Activated effector memory CD4-positive, alpha-beta T cell treated with anti-CD3 and anti-CD28 coated beads, Interleukin-2, amount 50 U/mL, for 16 hours (primary cell): ENCODE measurements around the gene MAB21L3.

Source experiments
- DNase-seq: peaks from one replicate; pipeline ENCODE4 v3.0.0-alpha.2; 2020

MAB21L3 gene

DNA sequence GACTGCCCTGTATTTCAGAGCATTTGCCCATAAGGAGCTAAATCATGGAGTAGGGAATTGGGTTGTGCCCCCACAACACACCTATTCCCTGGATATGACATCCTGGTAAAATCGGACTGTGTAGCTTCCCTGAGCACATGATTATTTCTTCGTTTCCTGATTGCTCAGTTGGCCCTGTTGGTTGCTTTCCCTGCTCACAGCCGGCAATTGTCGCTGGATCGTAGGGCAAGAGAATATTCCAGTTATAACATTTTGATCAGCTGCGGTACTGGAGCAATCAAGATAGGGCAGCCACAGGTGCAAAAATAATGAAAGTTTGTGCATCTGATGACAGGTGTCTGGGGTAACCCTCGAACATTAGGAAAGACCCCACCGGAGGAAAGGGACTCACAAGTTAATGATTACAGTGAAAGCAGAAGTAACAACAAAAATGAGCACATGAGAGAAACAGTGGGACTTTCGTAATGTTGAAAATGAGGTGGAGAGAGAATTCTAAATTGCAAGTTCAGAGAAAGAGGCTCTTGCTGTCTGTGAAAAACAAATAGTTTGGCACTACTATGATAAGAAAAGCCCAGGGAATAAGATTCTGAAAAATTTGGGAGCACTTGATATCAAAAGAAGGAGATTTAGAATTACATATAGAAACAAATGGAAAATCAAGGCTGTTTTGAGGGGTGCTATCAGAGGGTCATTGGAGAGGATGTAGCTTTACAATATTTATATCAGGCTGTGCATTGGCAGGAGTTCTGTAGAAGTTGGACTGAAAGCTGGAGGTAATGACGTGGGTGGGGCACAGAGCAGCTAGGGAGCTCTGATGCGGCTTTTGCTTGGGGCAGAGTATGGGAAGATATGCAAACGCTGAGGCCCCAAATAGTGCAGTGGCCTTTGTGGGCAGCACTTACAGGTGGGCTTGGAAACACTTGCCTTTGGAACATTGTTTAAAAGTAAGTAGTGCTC is at the start of gene MAB21L3:
Gene MAB21L3 (plus strand): TSS at position 833 of the 957 bp plus-strand sequence. CDS start 1,217 bp downstream, outside the sequence.
- no peak for DNase-seq

DNA sequence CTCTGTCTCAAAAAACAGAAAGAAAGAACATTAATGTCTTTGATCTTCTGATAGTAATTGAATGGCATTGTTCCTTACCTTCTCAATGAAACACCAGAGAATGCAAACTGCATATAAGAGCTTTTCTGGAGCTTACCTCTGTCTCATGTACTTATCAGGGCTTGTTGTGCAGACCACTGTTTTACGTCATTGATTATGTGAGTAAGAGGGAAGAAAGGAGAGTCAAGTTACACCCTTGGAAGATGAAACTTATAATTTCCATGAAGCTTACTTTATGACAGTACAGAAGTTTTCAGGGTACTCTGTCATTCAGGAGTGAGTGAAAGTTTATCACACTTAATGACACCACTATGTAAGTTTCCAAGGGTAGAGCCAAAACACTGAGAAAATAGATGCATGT is 49.0 kb upstream of the MAB21L3 start:
- no peak for DNase-seq

GRCh38 chr1:116064616-116065015 is 46.6 kb upstream of the MAB21L3 start:
- DNase-seq: no peak

- DNase-seq: no peak
These were observed 44.2 kb upstream of the MAB21L3 start for GRCh38 chr1:116066868-116067565.

GRCh38 chr1:116067566-116067890 is 43.7 kb upstream of the MAB21L3 start:
- DNase-seq: no peak

GRCh38 chr1:116075575-116075974 is 35.6 kb upstream of the MAB21L3 start:
- DNase-seq: no peak

DNA sequence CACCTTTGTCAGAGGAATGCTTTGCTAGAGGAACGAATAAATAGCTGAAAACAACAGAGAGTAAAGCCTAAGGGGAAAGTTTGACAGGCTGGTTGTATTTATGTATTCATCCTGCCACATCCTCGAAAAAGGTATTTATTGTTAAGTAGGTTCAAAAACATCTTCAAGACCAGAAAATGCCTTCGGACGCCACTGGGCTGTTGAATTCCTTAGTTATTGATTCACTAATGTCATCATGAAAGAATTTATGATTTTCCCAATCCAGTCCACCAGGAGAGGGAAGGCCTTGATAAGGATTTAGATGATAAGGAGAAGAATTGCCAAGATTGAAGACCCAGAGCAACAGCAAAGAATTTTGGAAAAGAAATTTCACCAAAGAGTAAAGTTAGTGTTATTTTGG is 35.2 kb upstream of the MAB21L3 start:
- no peak for DNase-seq

DNA sequence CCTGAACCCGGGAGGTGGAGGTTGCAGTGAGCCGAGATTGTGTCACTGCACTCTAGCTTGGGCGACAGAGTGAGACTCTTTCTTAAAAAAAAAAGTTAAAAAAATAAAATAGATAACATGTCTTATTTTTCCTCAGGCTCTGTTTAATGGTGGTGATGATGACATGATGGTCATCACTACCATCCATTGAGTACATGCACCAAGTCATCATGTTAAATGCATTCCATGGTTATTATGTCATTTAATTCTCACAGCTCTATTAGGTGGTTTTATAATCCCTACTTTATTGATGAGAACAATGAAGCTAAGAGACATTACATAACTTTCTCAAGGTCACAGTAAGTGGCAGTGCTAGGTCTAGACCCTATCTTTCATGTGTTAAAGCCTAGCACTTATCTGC is 34.4 kb upstream of the MAB21L3 start:
- DNase-seq: no peak

DNA sequence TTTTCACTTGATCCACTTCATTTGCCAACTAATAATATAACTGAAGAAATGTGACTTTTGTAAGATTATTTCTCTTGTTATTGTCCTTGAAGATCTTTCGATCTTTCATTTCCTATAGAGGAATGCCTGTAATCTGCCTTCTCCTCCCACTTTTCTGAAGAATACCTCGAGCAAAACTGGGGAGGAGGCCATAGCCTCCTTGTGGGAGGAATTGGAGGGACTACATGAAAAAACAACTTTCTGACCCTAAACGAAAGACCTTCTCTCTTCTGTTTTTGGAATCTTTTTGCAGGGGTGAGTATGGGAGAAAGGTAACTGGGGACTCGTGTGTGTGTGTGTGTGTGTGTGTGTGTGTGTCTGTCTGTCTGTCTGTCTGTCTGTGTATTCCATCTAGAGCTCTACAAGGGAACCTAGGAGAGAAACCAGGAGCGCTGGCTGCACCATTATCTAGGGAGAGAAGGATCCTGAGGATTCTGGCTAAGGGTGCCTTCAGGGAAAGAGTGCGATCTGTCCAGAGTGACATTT is 32.4 kb upstream of the MAB21L3 start:
- DNase-seq: no peak

DNA sequence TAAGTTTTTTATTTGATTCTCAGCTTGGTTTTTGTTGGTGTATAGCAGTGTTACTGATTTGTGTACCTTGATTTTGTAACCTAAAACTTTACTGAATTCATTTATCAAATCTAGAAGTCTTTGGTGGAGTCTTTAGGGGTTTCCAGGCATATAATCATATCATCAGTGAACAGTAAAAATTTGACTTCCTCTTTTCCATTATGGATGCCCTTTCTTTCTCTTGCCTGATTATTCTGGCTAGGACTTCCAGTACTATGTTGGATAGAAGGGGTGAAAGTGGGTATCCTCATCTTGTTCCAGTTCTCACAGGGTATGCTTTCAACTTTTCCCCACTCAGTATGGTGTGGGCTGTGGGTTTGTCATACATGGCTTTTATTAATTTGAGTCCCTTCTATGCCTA is 23.6 kb upstream of the MAB21L3 start:
- no peak for DNase-seq

DNA sequence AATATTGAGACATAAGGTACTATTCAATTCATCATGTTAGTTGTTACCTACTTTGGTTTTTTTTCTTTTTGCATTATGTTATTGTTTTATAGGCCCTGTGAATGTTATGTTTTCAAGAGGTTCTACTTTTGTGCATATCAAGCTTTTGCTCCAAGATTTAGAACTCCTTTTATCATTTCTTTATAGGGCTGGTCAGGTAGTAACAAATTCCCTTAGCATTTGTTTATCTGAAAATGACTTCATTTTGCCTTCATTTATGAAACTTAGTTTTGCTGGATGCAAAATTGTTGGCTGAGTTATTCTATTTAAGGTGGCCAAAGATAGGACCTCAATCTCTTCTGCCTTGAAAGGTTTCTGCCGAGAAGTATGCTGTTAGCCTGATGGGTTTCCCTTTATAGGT is 21.3 kb upstream of the MAB21L3 start:
- no peak for DNase-seq

DNA sequence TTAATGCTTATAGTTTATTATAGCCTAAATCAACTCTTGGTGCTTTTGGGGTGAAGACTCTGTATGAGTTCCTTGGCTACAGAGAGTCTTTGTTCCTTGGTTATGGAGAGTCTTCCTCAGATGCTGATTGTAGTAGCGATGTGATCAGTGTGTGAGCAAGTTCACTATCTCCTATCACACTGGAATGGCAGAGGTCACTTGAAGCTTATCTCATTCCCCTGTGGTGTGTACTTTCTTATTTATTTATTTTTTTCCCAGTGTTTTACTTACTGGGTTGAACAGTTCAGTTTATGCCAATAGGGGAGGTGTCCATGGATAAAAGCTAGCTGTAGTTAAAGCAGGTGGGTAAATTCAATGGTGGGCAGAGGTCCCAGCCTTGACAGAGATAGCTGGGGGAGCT is 20.1 kb upstream of the MAB21L3 start:
- DNase-seq: no peak

GRCh38 chr1:116092752-116093489 is 18.3 kb upstream of the MAB21L3 start:
- DNase-seq: no peak

GRCh38 chr1:116095027-116095426 is 16.2 kb upstream of the MAB21L3 start:
- DNase-seq: no peak

GRCh38 chr1:116096013-116096618 is 15.1 kb upstream of the MAB21L3 start:
- no peak for DNase-seq

GRCh38 chr1:116097626-116098025 is 13.6 kb upstream of the MAB21L3 start:
- no peak for DNase-seq

DNA sequence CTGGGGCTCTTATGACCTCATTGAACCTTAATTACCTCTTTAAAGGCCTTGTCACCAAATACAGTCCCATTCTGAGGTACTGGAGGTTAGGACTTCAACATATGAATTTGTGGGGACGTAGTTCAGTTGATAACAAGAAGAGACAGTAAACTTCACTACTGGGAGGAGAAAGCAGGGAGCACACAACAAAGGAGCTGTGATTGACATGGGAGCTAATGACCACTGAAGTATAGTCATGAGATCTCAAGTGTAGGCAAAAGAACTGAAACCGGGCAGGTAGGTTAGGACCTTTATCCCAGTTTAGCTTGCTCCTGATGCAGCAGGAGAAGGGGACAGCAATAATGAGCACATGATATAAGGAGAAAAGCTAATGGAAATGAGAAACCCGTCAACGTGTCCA is 11.8 kb upstream of the MAB21L3 start:
- no peak for DNase-seq

DNA sequence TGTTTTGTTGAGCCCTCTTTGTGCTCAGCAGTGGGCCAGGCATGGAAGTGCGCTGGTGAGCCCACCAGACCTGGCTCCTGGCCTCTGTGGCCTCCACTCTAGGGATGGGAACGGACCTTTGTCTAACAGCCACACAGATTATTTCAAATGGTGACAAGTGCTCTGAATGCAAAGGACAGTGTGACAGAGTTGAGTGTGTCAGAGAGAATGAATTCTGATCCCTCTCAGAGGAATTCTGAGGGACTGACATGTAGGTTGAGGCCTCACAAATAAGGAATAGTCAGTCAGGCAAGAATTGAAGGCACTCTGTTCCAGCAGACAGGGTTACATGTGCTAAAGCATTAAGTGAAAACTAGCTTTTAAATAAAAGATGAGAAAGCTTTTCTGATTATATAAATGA is 11.3 kb upstream of the MAB21L3 start:
- no peak for DNase-seq

- DNase-seq: no peak
These were observed 6.5 kb upstream of the MAB21L3 start for GRCh38 chr1:116104667-116105066.

- no peak for DNase-seq
These were observed 5.2 kb upstream of the MAB21L3 start for GRCh38 chr1:116105996-116106395.

DNA sequence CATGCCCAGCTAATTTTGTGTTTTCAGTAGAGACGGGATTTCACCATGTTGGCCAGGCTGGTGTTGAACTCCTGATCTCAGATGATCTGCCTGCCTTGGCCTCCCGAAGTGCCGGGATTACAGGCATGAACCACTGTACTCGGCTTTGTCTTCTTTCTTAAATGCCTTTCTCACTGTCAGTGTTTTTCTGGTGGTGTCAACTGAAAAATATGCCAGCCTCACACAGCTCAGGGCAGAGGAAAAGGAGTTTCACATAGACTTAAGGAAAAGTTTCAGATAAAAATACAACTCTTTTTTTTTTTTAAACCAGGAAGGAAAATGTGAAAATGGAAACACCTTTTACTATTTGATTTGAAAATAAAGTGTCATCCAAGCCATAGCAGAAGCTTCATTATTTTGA is 4.6 kb upstream of the MAB21L3 start:
- DNase-seq: no peak

DNA sequence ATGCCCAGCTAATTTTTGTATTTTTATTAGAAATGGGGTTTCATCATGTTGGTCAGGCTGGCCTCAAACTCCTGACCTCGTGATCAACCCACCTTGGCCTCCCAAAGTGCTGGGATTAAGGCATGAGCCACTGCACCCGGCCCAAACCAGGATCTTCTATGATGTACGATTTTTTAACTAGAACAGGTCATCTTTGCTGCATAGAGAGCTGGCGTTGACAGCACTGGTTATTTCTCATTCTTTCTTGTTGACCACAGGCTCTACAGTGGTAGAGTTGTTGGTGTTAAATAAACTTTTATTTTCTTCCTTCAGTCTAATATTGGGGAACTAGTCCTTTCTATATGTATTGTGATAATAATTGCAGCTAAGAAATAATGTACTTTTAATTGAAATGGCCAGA is 3.8 kb upstream of the MAB21L3 start:
- DNase-seq: no peak

- DNase-seq: no peak
These were observed 374 bp downstream of the MAB21L3 start for GRCh38 chr1:116111524-116112021.
